GM18499 (cell line): ENCODE measurements around the gene RPL13.
"Not testable (repeated sequence)": the region's sequence is repeated elsewhere in the genome, so short reads cannot be mapped to it uniquely, and the experiment has no call there.

ENCODE experiments used
- ATAC-seq: cut with Tn5 transposase; IDR thresholded peaks from one replicate; pipeline ENCODE4 v1.9.1; 2021; ENCODE audit warnings: moderate number of reproducible peaks; ENCODE audit not compliant: insufficient read depth, unreplicated experiment

Gene RPL13

GRCh38 chr16:89575247-89576152, 15.0 kb downstream of the RPL13 start, which contains the start of gene CPNE7:
Gene CPNE7 (plus strand): TSS chr16:89575758. CDS start chr16:89575898, 140 bp downstream.
- no peak for ATAC-seq

- no peak for ATAC-seq
These were observed 15.9 kb downstream of the RPL13 start for GRCh38 chr16:89576153-89577054.

GRCh38 chr16:89577055-89577759, 16.7 kb downstream of the RPL13 start:
- ATAC-seq = no peak

- no peak for ATAC-seq
These were observed 18.9 kb downstream of the RPL13 start for GRCh38 chr16:89579351-89579750.

GRCh38 chr16:89581045-89581695, 20.7 kb downstream of the RPL13 start:
- ATAC-seq = no peak

GRCh38 chr16:89581861-89582563, 21.5 kb downstream of the RPL13 start:
- no peak for ATAC-seq

GRCh38 chr16:89582614-89583196, 22.2 kb downstream of the RPL13 start:
- ATAC-seq = no peak

- no peak for ATAC-seq
These were observed 22.9 kb downstream of the RPL13 start for GRCh38 chr16:89583197-89583894.

- no peak for ATAC-seq
These were observed 23.6 kb downstream of the RPL13 start for GRCh38 chr16:89583895-89584644.

- ATAC-seq = no peak
These were observed 24.5 kb downstream of the RPL13 start for GRCh38 chr16:89584768-89585549.

GRCh38 chr16:89586218-89586617, 25.7 kb downstream of the RPL13 start:
- no peak for ATAC-seq

GRCh38 chr16:89586853-89587252, 26.4 kb downstream of the RPL13 start:
- no peak for ATAC-seq

GRCh38 chr16:89587676-89588075, 27.2 kb downstream of the RPL13 start:
- not testable (repeated sequence) for ATAC-seq

GRCh38 chr16:89588413-89589109, 28.1 kb downstream of the RPL13 start:
- ATAC-seq = no peak

GRCh38 chr16:89589241-89589926, 28.9 kb downstream of the RPL13 start:
- no peak for ATAC-seq

- ATAC-seq = no peak
These were observed 33.4 kb downstream of the RPL13 start for GRCh38 chr16:89593841-89594240.
